GM08714 (cell line): ENCODE data around the gene ABCC3.
"Not testable (repeated sequence)": the region's sequence is repeated elsewhere in the genome, so short reads cannot be mapped to it uniquely, and the experiment has no call there.

Experiments
- H3K4me3 ChIP-seq: fragments of 200-500 bp; sonication (Bioruptor generic); 2 replicates; pipeline ENCODE4 v1.5.1; 2014; ENCODE audit warnings: mild to moderate bottlenecking, low read length, inconsistent platforms
- ZNF274 ChIP-seq: IDR thresholded peaks from 2 replicates; pipeline ENCODE4 v1.6.1; 2012; ENCODE audit warnings: mild to moderate bottlenecking, low read depth, low read length

The ABCC3 gene

DNA sequence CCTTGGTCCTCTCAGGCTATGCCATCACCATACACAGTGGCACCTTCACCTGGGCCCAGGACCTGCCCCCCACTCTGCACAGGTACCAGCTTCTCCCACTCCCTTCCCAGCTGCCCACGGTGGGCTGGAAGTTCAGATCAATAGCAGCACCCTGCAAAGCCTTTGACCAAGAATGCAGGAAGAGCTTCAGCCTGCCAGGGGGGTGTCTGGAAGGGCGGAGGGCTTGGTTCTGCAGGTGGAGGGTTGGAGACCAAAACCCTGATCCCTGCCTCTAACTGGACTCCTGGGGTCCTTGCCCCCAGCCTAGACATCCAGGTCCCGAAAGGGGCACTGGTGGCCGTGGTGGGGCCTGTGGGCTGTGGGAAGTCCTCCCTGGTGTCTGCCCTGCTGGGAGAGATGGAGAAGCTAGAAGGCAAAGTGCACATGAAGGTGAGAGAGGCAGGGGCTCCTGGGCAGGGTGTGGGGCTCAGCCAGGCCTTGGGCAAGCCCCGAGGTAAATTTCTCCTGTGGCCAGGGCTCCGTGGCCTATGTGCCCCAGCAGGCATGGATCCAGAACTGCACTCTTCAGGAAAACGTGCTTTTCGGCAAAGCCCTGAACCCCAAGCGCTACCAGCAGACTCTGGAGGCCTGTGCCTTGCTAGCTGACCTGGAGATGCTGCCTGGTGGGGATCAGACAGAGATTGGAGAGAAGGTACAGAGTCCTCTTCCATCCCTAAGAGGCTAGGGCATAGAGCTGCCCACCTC, 34.3 kb downstream of the ABCC3 start:
- no peak overlapping the region for H3K4me3 ChIP-seq
- TF ChIP-seq ZNF274: no peak

- H3K4me3 ChIP-seq: no peak overlapping the region
- no peak for TF ChIP-seq ZNF274
These were observed 37.4 kb downstream of the ABCC3 start for GRCh38 chr17:50672071-50672470.

- TF ChIP-seq ZNF274: no peak
- H3K4me3 ChIP-seq: no peak overlapping the region
These were observed 38.3 kb downstream of the ABCC3 start for GRCh38 chr17:50672831-50673551.

- no peak for TF ChIP-seq ZNF274
- no peak overlapping the region for H3K4me3 ChIP-seq
These were observed 40.5 kb downstream of the ABCC3 start for GRCh38 chr17:50675190-50675589.

GRCh38 chr17:50675627-50676026, 40.9 kb downstream of the ABCC3 start:
- no peak overlapping the region for H3K4me3 ChIP-seq
- TF ChIP-seq ZNF274: no peak

DNA sequence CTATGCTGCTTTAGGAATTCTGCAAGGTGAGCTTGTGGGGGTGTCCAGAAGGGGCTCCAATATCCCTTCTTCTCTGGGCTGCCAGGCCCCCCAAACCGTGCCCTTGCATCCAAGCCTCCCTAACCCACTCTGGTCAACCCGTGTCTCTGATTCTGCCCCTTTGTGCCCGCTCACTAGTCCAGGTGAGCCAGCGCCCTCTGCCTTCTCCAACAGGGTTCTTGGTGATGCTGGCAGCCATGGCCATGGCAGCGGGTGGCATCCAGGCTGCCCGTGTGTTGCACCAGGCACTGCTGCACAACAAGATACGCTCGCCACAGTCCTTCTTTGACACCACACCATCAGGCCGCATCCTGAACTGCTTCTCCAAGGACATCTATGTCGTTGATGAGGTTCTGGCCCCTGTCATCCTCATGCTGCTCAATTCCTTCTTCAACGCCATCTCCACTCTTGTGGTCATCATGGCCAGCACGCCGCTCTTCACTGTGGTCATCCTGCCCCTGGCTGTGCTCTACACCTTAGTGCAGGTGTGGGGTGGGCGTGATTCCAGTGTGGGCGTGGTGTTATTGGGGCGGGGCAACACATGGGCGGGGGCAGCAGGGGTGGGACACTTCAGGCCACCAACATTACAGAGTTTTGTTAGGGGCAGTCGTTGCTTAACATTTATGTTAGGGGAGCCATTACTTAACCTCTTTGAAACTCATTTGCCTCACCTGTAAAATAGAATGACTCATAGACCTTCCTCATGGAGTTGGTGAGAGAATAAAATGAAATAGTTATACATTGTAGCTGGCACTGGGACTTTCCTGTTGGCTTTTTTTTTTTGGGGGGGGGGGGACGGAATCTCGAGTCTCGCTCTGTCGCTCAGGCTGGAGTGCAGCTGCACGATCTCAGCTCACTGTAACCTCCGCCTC, 41.6 kb downstream of the ABCC3 start:
- TF ChIP-seq ZNF274: no peak
- no peak overlapping the region for H3K4me3 ChIP-seq

- TF ChIP-seq ZNF274: no peak
- H3K4me3 ChIP-seq: no peak overlapping the region
These were observed 43.2 kb downstream of the ABCC3 start for GRCh38 chr17:50677851-50678375.

DNA sequence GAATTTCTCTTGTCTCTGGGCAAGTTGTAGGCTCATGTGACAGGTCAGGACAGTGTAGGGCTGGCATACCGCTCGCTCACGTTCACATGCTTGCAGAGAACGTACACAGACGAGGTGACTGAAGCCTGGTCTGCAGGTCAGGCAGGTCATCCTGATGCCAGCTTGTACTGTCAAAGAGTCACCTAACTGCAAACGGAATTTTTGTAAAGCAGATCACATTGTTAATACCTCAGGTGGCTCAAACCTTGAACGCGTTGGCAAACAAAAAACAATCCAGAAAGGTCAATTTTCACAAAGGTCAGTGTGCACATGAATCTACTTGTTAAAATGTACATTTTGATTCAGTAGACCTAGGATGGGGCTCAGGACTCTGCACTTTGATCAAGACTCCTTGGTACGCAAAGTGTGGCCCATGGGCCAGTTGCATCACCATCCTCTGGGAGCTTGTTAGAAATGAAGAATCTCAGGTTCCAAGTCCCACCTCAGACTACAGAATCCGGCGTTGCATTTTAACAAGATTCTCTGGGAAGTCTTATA, 44.4 kb downstream of the ABCC3 start:
- no peak for TF ChIP-seq ZNF274
- no peak overlapping the region for H3K4me3 ChIP-seq

DNA sequence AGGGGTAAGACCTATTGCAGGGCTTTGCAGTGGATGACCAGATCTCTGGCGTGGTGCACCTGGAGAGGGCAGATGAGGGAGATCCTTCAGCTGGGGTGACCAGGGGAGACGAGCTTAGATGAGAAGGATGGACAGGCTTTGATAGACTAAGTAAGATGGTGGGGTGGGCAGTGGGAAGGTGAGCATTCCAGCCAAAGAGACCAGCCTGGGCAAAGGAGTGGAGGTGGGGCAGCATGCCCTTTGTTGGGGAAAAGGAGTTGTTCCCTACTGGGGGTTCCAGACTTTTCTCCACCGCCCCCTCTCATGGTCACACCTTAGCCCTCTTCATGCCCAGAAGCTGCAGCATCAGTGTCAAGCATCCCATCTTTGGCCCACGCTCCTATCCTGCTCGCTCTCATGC, 45.4 kb downstream of the ABCC3 start:
- no peak overlapping the region for H3K4me3 ChIP-seq
- TF ChIP-seq ZNF274: no peak

DNA sequence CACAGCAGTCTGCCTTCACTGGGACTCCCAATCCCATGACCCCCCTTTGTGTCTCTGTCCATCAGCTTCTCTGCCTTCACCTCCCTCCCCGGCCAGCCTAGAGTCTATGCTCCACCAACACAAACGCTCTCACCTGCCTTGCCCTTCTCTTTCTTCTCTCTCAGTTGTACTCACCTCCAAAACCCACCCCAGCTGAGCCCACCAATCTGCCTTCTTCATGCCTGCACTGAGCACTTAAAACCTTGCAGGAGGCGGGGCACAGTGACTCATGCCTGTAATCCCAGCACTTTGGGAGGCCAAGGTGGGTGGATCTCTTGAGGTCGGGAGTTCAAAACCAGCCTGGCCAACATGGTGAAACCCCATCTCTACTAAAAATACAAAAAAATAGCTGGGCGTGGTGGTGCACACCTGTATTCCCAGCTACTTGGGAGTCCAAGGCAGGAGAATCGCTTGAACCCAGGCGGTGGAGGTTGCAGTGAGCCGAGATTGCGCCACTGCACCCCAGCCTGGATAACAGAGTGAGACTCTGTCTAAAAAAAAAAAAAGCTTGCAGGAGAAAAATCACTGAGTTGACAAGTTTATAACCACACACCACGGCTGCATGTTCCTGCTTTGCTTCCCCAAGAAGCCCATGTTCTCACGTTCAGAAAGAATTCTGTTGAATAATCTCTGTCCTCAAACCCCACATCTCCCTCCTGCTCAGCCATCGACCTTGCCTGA, 46.0 kb downstream of the ABCC3 start:
- H3K4me3 ChIP-seq: not testable (repeated sequence)

GRCh38 chr17:50681263-50682200, 46.9 kb downstream of the ABCC3 start:
- H3K4me3 ChIP-seq: no peak overlapping the region
- no peak for TF ChIP-seq ZNF274

DNA sequence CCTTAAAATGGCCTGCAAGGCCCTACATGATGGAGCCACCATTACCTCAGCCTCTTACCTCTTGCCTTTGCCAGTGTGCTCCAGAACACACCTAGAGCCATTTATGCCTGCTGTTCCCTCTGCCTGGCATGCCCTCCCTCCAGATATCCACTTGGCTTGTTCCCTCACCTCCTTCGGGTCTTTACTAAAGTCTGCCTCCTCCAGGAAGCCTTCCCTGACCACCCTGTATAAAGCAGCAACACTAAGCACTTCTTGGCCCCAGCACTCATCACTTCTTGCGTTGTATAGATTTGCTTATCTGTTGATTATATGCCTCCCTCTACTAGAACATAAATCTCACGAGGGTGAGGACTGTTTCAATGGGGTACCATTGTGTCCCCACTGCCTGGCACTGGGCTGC, 47.8 kb downstream of the ABCC3 start:
- TF ChIP-seq ZNF274: no peak
- no peak overlapping the region for H3K4me3 ChIP-seq

- H3K4me3 ChIP-seq: no peak overlapping the region
- no peak for TF ChIP-seq ZNF274
These were observed 48.3 kb downstream of the ABCC3 start for GRCh38 chr17:50682938-50683337.
